ENCODE measurements around the gene GDF7.

The GDF7 gene

GRCh38 chr2:20670315-20671035 is 3.5 kb downstream of the GDF7 start:
- no peak for DNase-seq (ENCODE audit: low read depth)
- H3K4me3 ChIP-seq (ENCODE audit: low read depth, low read length): no peak overlapping the region
- TF ChIP-seq MYC (IDR thresholded peaks at IDR 0.05; ENCODE audit: low read depth, low read length) (no peak), CTCF (IDR thresholded peaks at IDR 0.05; ENCODE audit: low read depth, low read length) (no peak), MAX (IDR thresholded peaks at IDR 0.05; ENCODE audit: low read depth, low read length) (no peak), POLR2A (IDR thresholded peaks at IDR 0.05; ENCODE audit: extremely low read depth, insufficient read length) (no peak)

GRCh38 chr2:20671036-20671735 is 4.2 kb downstream of the GDF7 start:
- DNase-seq (ENCODE audit: low read depth): no peak
- no peak for TF ChIP-seq CTCF (IDR thresholded peaks at IDR 0.05; ENCODE audit: low read depth, low read length)
- TF ChIP-seq MAX (IDR thresholded peaks at IDR 0.05; ENCODE audit: low read depth, low read length): no peak
- TF ChIP-seq POLR2A (IDR thresholded peaks at IDR 0.05; ENCODE audit: extremely low read depth, insufficient read length): no peak
- TF ChIP-seq MYC (IDR thresholded peaks at IDR 0.05; ENCODE audit: low read depth, low read length): no peak
- H3K4me3 ChIP-seq (ENCODE audit: low read depth, low read length): no peak overlapping the region

- TF ChIP-seq MAX (IDR thresholded peaks at IDR 0.05; ENCODE audit: low read depth, low read length) (no peak), CTCF (IDR thresholded peaks at IDR 0.05; ENCODE audit: low read depth, low read length) (no peak), POLR2A (IDR thresholded peaks at IDR 0.05; ENCODE audit: extremely low read depth, insufficient read length) (no peak), MYC (IDR thresholded peaks at IDR 0.05; ENCODE audit: low read depth, low read length) (no peak)
- H3K4me3 ChIP-seq (ENCODE audit: low read depth, low read length): no peak overlapping the region
Measured at GRCh38 chr2:20671736-20672080, 4.8 kb downstream of the GDF7 start.

GRCh38 chr2:20672201-20672951 is 5.4 kb downstream of the GDF7 start:
- no peak overlapping the region for H3K4me3 ChIP-seq (ENCODE audit: low read depth, low read length)
- no peak for DNase-seq (ENCODE audit: low read depth)
- TF ChIP-seq POLR2A (IDR thresholded peaks at IDR 0.05; ENCODE audit: extremely low read depth, insufficient read length): no peak
- TF ChIP-seq MAX (IDR thresholded peaks at IDR 0.05; ENCODE audit: low read depth, low read length): no peak

More at GRCh38 chr2:20671736-20672080, 4.8 kb downstream of the GDF7 start:
- no peak for DNase-seq (ENCODE audit: low read depth)

- DNase-seq (ENCODE audit: low read depth): no peak
- no peak for TF ChIP-seq POLR2A (IDR thresholded peaks at IDR 0.05; ENCODE audit: extremely low read depth, insufficient read length)
- no peak for TF ChIP-seq CTCF (IDR thresholded peaks at IDR 0.05; ENCODE audit: low read depth, low read length)
- TF ChIP-seq MYC (IDR thresholded peaks at IDR 0.05; ENCODE audit: low read depth, low read length): no peak
- no peak for TF ChIP-seq MAX (IDR thresholded peaks at IDR 0.05; ENCODE audit: low read depth, low read length)
- H3K4me3 ChIP-seq (ENCODE audit: low read depth, low read length): no peak overlapping the region
Measured at GRCh38 chr2:20673686-20674308, 6.9 kb downstream of the GDF7 start.

All from NB4 (cell line).